Choroid plexus epithelial cell (primary cell): Measurements from ENCODE around the gene MAML2.

Experiments used
- DNase-seq: peaks from one replicate; pipeline ENCODE4 v3.0.0-alpha.2; 2010; ENCODE audit warnings: low read depth
- H3K4me3 ChIP-seq: 2 replicates; pipeline ENCODE4 v1.5.1; 2011; ENCODE audit warnings: low read depth, mild to moderate bottlenecking, control low read depth, low read length, moderate library complexity
- TF ChIP-seq, protein P1 (sequence below): conservative IDR thresholded peaks from 2 replicates; pipeline ENCODE4 v1.5.1; 2011; ENCODE audit warnings: low read depth, mild to moderate bottlenecking, control low read depth, inconsistent platforms, low read length, moderate library complexity

Gene MAML2

DNA sequence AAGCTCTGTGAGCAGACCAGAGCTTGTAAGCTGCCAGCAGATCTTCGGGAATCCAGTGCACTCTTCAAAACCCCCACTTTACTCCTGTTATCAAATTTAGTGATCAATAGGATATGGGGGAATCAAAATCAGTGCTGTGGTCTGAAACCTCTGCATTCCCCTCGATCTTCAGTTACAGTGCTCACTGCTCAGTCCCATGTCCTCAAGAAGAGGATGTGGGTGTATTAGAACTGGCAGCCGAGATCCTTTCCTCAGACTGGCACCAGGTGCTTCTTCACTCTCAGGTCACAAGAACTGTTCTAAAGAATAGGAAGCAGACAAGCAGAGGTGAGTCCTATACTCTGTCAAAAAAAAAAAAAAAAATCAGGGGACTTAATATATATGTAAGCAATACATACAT is 15.3 kb upstream of the MAML2 start:
- no peak overlapping the region for H3K4me3 ChIP-seq
- DNase-seq: no peak
- TF ChIP-seq, protein P1, sequence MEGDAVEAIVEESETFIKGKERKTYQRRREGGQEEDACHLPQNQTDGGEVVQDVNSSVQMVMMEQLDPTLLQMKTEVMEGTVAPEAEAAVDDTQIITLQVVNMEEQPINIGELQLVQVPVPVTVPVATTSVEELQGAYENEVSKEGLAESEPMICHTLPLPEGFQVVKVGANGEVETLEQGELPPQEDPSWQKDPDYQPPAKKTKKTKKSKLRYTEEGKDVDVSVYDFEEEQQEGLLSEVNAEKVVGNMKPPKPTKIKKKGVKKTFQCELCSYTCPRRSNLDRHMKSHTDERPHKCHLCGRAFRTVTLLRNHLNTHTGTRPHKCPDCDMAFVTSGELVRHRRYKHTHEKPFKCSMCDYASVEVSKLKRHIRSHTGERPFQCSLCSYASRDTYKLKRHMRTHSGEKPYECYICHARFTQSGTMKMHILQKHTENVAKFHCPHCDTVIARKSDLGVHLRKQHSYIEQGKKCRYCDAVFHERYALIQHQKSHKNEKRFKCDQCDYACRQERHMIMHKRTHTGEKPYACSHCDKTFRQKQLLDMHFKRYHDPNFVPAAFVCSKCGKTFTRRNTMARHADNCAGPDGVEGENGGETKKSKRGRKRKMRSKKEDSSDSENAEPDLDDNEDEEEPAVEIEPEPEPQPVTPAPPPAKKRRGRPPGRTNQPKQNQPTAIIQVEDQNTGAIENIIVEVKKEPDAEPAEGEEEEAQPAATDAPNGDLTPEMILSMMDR: no peak

DNA sequence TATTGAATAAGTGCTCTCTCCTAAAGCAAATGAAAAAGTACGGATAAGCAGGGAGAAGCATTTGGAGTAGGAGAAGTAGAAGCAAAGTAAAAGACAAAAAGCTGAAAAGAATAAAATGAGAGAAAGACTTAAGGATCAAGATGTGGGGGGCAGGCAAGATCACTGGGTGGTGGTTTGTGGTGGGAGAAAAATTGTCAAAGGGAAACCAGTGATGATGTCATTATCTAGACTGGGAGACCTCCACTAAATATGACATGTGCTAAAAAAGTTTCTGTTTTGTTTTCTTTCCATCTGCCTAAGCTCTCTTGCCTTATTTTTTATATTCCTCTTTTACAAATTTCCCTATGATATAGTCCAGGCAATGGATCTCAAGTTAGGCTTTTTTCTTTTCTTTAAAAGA is 14.8 kb upstream of the MAML2 start:
- no peak overlapping the region for H3K4me3 ChIP-seq
- DNase-seq: no peak
- TF ChIP-seq, protein P1: no peak

DNA sequence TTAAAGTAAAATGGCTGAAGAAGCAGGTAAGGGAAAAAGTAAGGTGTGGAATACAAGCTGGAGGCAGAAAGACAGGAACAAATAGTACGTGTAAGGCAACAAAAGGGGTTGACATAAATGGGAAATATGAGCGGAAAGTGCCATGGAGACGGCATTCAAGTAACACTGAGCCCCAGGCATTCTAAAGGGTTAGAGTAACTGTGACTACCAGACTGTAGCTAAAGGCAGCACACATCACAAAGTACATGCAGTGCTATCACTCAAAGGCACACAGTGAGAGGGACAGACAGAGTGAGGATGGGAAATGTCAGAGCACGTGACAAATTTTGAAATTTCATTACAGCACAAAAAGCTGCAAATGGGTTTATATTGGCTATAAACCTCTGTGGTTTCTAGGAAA is 13.9 kb upstream of the MAML2 start:
- DNase-seq: no peak
- no peak overlapping the region for H3K4me3 ChIP-seq
- TF ChIP-seq, protein P1: no peak

DNA sequence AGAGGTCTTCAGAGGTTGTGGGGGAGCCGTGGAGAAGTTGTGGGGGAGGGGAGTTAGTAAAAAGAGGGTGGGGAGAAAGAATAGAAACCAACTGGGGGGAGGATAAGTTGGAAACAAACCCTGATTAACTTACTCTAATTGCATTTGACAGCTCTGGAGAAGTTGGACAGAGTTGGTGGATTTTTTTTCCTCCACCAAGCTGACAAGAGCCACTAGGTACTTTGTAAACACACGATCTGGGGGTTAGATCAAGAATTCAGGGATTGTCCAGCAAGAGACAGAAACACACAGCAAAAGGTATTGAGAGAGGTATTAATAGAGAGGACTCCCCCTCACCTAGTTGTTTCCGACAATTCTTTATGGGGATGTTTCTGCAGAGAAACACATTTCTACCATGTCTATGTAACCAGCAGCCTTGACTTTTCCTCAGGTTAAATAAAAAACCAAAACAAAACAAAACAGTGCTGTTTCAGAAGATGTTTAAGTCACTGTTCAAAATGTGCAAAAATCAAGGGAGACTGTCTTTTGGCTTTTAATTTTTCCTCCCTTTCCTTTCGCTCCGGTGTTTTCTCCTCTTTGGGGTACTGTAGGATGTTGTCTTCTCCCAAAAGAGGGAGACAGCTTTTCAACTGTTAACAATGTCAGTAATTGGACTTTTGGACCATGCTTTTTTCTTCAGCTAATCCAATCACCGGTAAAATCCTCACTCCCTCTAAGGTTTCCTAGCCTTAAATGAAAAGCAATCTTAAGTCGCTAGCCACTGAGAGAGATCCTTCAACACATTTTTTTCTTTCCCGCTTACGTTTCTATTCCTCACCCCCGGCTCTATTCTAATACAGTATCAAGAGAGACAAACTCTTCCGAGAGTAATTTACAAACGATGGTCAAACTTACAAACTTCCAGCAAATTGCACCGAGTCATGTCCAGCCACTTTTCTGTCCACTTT is 708 bp downstream of the MAML2 start:
- DNase-seq: peak; percentile 62
- TF ChIP-seq, protein P1: no peak
- peak overlapping the region; percentile 83 for H3K4me3 ChIP-seq

DNA sequence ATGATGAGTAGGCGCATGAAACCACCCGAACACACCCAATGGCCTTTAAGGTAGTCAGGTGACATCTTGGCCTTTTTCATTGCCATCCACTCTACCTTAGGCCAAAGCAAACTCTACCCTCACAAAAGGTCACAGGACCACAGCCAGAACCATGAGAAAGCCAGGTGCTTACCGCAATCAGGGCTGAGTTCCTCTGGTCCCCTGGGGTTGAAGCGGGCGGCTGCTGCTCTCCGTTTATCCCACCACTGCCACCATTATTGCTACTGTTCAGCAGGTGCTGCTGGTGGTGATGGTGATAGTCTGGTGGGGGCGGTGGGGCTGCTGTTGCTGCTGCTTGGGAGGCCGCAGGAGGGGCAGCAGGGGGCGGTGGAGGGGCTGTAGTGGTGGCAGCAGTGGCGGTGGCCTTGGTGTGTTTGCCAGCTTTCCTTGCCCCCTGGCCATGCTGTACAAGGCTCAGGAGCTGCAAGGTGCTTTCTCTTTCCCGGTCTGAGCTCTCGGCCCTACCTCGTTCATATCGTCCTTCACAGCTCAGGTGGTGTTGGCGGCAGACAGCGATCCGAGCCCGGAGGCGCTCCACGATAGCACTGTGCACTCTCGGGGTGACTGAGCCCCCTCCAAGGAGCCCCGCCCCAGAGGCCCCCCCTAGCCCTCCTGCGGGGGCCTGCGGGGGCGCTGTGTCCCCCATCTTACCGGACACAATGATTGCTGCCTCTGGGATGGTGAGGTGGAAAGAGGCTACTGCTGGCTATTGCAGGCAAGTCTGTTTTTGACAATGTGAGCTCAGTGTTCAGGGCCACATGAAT is 1.6 kb downstream of the MAML2 start:
- DNase-seq: peak; percentile 71
- peak overlapping the region; percentile 83 for H3K4me3 ChIP-seq
- TF ChIP-seq, protein P1: peak; percentile 63

DNA sequence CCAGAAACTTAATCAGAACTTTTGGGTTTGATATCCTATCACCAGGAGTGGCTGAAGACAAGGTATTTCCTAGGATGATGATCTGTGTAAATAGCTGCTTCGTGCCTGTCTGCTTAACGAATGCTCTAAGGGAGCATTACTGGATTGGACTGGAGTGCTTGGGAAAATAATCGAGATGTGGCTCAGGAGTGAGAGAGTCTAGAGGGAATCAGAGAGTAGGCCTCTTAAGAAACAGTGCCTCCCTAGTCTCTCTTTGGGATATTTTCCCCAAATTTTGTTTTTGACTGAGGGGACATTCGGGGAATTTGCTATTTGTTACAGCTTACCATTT is 2.5 kb downstream of the MAML2 start:
- peak overlapping the region; percentile 83 for H3K4me3 ChIP-seq
- DNase-seq: no peak
- TF ChIP-seq, protein P1: no peak
